NCI-H460 (cell line): Measurements from ENCODE around the gene ZNRD2. TPM values are rescaled to one million over a fixed set of nuclear protein-coding genes. Genes with fewer than 3 reads are reported as not detected.
"Not testable (repeated sequence)": the region's sequence is repeated elsewhere in the genome, so short reads cannot be mapped to it uniquely, and the experiment has no call there.

ENCODE experiments used
- DNase-seq: peaks from one replicate; pipeline ENCODE4 v3.0.0-alpha.2; 2016; ENCODE audit warnings: low read depth; ENCODE audit errors: extremely low read depth
- total RNA-seq: library from RNA; depleted of rRNA; stranded (reverse); fragments of >200 nt; shearing (Covaris generic); gene quantifications from 2 replicates; pipeline ENCODE4 v1.2.3, GENCODE V29; 2014

The ZNRD2 gene
- total RNA-seq, 1 experiment from 2014 or later = 14.9 TPM

- DNase-seq = no peak
Observed at GRCh38 chr11:65554057-65554818, 16.0 kb upstream of the ZNRD2 start.

GRCh38 chr11:65554842-65555430 lies 15.3 kb upstream of the ZNRD2 start:
- no peak for DNase-seq

GRCh38 chr11:65555693-65556231 lies 14.5 kb upstream of the ZNRD2 start:
- peak; percentile 51 for DNase-seq

- DNase-seq = no peak
Observed at GRCh38 chr11:65556470-65557279, 13.6 kb upstream of the ZNRD2 start.

- DNase-seq = no peak
Observed at GRCh38 chr11:65557280-65558001, 12.8 kb upstream of the ZNRD2 start.

GRCh38 chr11:65558002-65558929 lies 12.0 kb upstream of the ZNRD2 start, which contains the start of gene LTBP3:
LTBP3 (minus strand) TSS chr11:65558359; CDS start chr11:65557959, 400 bp downstream.
- DNase-seq = no peak

- DNase-seq = no peak
Observed at GRCh38 chr11:65558930-65559509, 11.3 kb upstream of the ZNRD2 start.

GRCh38 chr11:65559535-65559934 lies 10.7 kb upstream of the ZNRD2 start:
- no peak for DNase-seq

- no peak for DNase-seq
Observed at GRCh38 chr11:65559951-65560537, 10.2 kb upstream of the ZNRD2 start.

- no peak for DNase-seq
Observed at GRCh38 chr11:65560555-65561418, 9.5 kb upstream of the ZNRD2 start.

- DNase-seq = no peak
Observed at GRCh38 chr11:65562020-65562419, 8.3 kb upstream of the ZNRD2 start.

GRCh38 chr11:65562788-65563187 lies 7.5 kb upstream of the ZNRD2 start:
- no peak for DNase-seq

- DNase-seq = no peak
Observed at GRCh38 chr11:65563601-65564000, 6.7 kb upstream of the ZNRD2 start.

GRCh38 chr11:65564879-65565559 lies 5.3 kb upstream of the ZNRD2 start:
- DNase-seq = not testable (repeated sequence)

- DNase-seq = no peak
Observed at GRCh38 chr11:65565624-65566453, 4.4 kb upstream of the ZNRD2 start.
